ENCODE data around the gene CETP.

- TF ChIP-seq EZH2 (IDR thresholded peaks at IDR 0.05; ENCODE audit: low read length, unreplicated experiment) = no peak
- no peak for TF ChIP-seq CTCF (conservative IDR thresholded peaks at IDR 0.05; ENCODE audit: low read depth, low read length)
These were observed 24.6 kb downstream of the CETP start for GRCh38 chr16:56986361-56986760.

Data from PC-3 (cell line).